ENCODE measurements around the gene TTC1. TPM values are rescaled to one million over a fixed set of nuclear protein-coding genes. Genes with fewer than 3 reads are reported as not detected.

TTC1 gene
- total RNA-seq, 1 donor from 2014 or later = 69.1 TPM

DNA sequence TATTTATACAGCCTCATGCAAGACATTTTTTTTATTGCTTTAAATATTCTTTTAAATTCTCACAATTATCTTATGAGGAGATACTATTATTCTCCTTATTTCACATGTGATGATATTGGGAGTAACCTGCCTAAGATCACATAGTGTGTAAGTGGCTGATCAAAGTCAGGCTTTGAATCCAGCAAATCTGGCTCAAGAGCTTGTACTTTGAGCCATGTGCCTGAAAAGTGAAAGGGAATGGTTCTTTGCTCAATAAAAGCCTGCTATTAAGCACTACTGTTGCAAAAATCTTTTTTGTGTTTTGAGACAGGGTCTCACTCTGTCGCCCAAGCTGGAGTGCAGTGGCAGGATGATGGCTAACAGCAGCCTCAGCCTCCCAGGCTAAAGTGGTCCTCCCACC, 75.2 kb downstream of the TTC1 start:
- no peak for DNase-seq (ENCODE audit: low spot score)
- H3K27me3 Mint-ChIP-seq (ENCODE audit: insufficient read depth) = no peaks in the 10 kb centered on the region
- intact Hi-C loops (cut with micrococcal nuclease) = no loop called here
- no peak overlapping the region for H3K4me3 Mint-ChIP-seq
- no peaks in the 10 kb centered on the region for H3K36me3 Mint-ChIP-seq (ENCODE audit: low read depth)
- H3K4me1 Mint-ChIP-seq (ENCODE audit: low read depth) = no peaks in the 10 kb centered on the region
- no peak overlapping the region for H3K27ac Mint-ChIP-seq
- H3K9me3 Mint-ChIP-seq = no peaks in the 10 kb centered on the region

DNA sequence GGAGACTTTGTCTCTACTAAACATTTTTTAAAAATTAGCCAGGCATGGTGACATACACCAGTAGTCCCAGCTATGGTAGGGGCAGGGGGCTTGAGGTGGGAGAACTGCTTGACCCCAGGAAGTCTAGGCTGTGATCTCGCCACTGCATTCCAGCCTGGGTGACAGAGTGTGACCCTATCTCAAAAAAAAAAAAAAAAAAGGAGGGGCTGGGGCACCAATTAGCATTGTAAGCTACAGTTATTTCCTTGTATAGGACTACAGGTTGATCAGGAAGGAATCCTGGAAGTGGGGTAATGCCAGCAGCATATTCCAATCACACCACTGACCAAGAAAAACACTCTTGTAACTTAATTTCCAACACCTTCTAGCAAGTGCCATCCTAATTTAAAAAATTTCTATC, 78.3 kb downstream of the TTC1 start:
- Mint-ChIP-seq H3K27me3 (ENCODE audit: insufficient read depth) (no peaks in the 10 kb centered on the region), H3K4me3 (no peak overlapping the region), H3K36me3 (ENCODE audit: low read depth) (peaks cover 10% of the 10 kb centered on the region), H3K27ac (no peak overlapping the region), H3K9me3 (no peaks in the 10 kb centered on the region), H3K4me1 (ENCODE audit: low read depth) (peaks cover 2% of the 10 kb centered on the region)
- DNase-seq (ENCODE audit: low spot score) = no peak
- intact Hi-C loops (cut with micrococcal nuclease) = no loop called here

DNA sequence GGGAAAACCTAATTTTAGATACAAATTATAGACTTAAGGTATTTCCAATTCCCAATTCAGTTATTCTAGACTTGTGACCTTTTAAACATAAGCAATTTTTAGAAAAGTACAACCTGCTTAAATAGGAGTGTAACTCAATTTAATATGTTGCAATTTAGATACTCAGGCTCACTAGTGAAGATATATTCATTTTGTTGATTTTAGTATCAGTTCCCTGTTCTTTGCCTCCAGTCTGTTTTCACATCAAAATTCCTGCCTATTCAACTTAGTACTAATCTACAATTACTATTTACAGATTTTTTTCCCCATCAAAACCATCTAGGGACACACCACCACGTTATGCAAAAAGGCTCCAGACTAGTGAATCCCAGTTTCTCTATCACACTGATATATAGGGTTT, 79.9 kb downstream of the TTC1 start:
- Mint-ChIP-seq H3K36me3 (ENCODE audit: low read depth) (peaks cover 22% of the 10 kb centered on the region), H3K27ac (no peak overlapping the region)

DNA sequence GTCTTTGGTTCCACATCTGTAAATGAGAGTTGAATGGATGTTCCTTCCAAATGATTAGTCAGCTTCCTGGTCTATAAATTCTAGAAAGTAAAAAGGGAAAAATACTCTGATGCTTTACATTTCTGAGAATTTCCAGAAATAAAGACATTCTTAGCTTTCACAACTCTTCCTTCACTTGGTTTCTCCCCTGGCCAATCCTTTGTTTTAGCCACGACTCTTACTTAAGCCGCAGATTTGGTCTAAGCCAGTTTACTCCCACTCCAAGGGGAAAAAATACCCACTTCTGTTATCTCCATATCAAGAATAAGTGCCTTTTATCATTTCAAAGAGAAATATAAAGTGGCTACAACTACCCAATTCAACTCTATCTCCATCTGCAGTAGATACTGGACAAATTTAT, 80.6 kb downstream of the TTC1 start:
- H3K9me3 Mint-ChIP-seq = no peaks in the 10 kb centered on the region
- DNase-seq (ENCODE audit: low spot score) = no peak
- peaks cover 25% of the 10 kb centered on the region for H3K4me1 Mint-ChIP-seq (ENCODE audit: low read depth)
- H3K4me3 Mint-ChIP-seq = no peak overlapping the region
- peaks cover 28% of the 10 kb centered on the region for H3K36me3 Mint-ChIP-seq (ENCODE audit: low read depth)
- intact Hi-C loops (cut with micrococcal nuclease) = no loop called here
- no peaks in the 10 kb centered on the region for H3K27me3 Mint-ChIP-seq (ENCODE audit: insufficient read depth)
- H3K27ac Mint-ChIP-seq = no peak overlapping the region

More for the DNA sequence above, 79.9 kb downstream of the TTC1 start:
- H3K27me3 Mint-ChIP-seq (ENCODE audit: insufficient read depth) = no peaks in the 10 kb centered on the region
- intact Hi-C loops (cut with micrococcal nuclease) = no loop called here
- H3K4me1 Mint-ChIP-seq (ENCODE audit: low read depth) = peaks cover 18% of the 10 kb centered on the region
- no peak for DNase-seq (ENCODE audit: low spot score)
- H3K4me3 Mint-ChIP-seq = no peak overlapping the region
- no peaks in the 10 kb centered on the region for H3K9me3 Mint-ChIP-seq

DNA sequence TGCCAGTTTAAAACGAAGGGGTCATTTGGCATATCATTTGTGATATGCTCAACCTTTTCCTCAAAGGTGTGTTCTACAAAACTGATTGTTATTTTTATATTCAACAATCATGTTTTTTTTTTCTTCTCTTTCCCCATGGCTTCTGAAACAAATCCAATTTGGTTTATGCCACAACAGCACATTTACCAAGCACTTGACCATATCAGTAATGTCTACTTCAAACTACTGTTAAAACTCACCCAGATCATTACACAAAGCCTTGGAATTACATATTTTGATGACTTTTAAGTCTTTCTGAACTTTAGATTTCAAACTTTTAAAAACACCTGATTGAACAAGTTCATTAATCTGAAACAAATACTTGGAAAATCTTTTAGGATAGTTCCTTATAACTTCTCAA, 81.1 kb downstream of the TTC1 start:
- Mint-ChIP-seq H3K36me3 (ENCODE audit: low read depth) (peaks cover 29% of the 10 kb centered on the region), H3K4me3 (no peak overlapping the region), H3K9me3 (no peaks in the 10 kb centered on the region), H3K27me3 (ENCODE audit: insufficient read depth) (no peaks in the 10 kb centered on the region), H3K27ac (no peak overlapping the region), H3K4me1 (ENCODE audit: low read depth) (peaks cover 26% of the 10 kb centered on the region)
- no peak for DNase-seq (ENCODE audit: low spot score)
- intact Hi-C loops (cut with micrococcal nuclease) = no loop called here

DNA sequence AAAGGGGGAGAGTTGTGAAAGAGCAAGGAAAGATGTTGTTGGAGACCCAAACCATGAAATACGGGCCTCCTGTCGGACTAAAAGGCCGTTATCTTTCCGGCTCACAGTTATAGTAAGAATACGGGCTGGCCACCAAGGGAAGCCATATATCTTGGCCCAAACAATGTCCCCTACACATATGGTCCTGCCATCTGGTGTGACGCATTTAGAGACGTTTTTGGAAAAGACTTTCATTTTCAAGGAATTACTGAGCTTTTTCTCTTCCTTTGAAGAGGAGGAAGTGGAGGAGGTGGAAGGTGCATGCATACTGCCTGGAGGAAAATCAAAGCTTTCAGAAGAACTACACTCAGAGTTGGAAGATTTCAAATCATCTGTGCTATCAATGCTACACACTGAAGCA, 83.6 kb downstream of the TTC1 start:
- no peaks in the 10 kb centered on the region for H3K9me3 Mint-ChIP-seq
- DNase-seq (ENCODE audit: low spot score) = no peak
- intact Hi-C loops (cut with micrococcal nuclease) = no loop called here
- H3K27me3 Mint-ChIP-seq (ENCODE audit: insufficient read depth) = no peaks in the 10 kb centered on the region
- H3K4me3 Mint-ChIP-seq = no peak overlapping the region
- no peak overlapping the region for H3K27ac Mint-ChIP-seq
- H3K4me1 Mint-ChIP-seq (ENCODE audit: low read depth) = peaks cover 30% of the 10 kb centered on the region
- peaks cover 29% of the 10 kb centered on the region for H3K36me3 Mint-ChIP-seq (ENCODE audit: low read depth)

DNA sequence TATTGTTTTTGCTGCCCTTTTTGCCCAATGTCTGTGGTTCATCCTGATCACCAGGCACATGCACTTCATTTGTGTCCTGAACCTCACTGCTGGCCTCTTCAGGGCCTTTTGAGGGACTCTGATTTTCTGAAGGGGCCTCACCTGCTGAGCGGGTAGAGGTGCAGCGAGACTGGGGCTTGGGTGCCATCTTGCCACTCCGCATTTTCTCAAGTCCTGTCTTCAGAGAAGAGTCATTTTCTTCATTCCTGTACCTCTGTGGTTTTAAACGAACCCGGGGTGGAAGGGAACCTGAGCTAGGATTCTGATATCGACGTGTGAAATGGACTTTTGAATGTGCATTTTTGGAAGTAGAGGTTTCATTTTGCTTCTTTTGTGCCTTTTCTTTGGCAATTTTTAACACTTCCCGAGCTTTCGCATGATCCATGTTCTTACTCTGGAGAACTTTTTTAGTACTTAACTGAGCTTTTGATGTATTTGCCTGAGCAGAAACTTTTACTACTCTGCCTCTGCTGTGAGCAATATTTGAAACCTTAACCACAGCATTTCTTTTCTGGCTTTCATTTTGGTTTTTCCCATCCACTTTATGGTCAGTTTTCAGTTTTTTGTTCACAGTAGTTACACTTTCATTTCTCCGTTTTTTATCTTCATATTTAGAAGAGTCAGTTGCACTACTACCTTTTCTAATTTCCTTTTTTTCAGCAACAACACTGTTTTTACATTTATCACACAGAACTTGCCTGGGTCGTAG, 84.2 kb downstream of the TTC1 start:
- intact Hi-C loops (cut with micrococcal nuclease) = no loop called here
- H3K27ac Mint-ChIP-seq = peak overlapping the region; percentile 0
- no peak for DNase-seq (ENCODE audit: low spot score)
- H3K4me1 Mint-ChIP-seq (ENCODE audit: low read depth) = peaks cover 30% of the 10 kb centered on the region
- no peaks in the 10 kb centered on the region for H3K9me3 Mint-ChIP-seq
- H3K27me3 Mint-ChIP-seq (ENCODE audit: insufficient read depth) = no peaks in the 10 kb centered on the region
- peaks cover 31% of the 10 kb centered on the region for H3K36me3 Mint-ChIP-seq (ENCODE audit: low read depth)
- H3K4me3 Mint-ChIP-seq = peak overlapping the region; percentile 15

DNA sequence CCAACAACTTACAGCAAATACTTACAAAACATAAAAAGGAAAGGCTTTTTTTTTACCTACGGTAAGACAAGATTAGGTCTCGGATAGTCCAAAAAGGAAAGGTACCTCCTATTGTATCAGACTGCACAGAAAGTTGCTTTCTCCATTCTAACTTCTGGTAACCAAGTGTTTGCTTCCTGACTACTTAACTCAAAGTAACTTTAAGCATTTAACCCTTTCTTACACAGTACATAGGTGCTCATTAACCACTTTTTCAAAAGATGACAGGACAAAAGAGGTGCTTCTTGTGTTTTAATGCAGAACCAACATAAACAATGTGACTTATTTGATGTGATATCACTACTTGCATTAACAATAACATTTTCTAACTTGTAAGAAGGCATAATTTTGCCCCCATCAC, 87.2 kb downstream of the TTC1 start:
- intact Hi-C loops (cut with micrococcal nuclease) = no loop called here
- Mint-ChIP-seq H3K36me3 (ENCODE audit: low read depth) (peaks cover 34% of the 10 kb centered on the region), H3K27ac (no peak overlapping the region), H3K4me1 (ENCODE audit: low read depth) (peaks cover 30% of the 10 kb centered on the region), H3K9me3 (no peaks in the 10 kb centered on the region), H3K27me3 (ENCODE audit: insufficient read depth) (no peaks in the 10 kb centered on the region), H3K4me3 (no peak overlapping the region)
- no peak for DNase-seq (ENCODE audit: low spot score)

DNA sequence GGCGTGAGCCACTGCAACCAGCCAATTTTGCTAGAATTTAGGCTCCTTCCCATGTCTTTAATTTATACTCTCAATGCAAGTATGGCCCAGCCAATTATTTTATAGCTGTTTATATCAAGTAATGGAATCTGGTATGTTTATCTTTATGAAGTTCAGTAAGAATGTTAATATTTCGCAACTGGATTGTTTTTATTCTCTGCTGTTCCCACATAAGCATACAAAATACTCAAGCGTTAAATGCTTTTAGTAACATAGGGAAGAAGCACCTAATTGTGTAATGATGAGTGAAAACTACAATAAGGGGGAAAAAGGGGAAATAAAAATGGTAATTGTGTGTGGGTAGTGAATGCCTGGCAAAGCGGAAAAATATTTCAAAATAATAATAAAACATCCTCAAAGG, 89.1 kb downstream of the TTC1 start:
- no peak for DNase-seq (ENCODE audit: low spot score)
- Mint-ChIP-seq H3K4me3 (no peak overlapping the region), H3K27me3 (ENCODE audit: insufficient read depth) (no peaks in the 10 kb centered on the region), H3K27ac (no peak overlapping the region), H3K36me3 (ENCODE audit: low read depth) (peaks cover 27% of the 10 kb centered on the region), H3K9me3 (no peaks in the 10 kb centered on the region), H3K4me1 (ENCODE audit: low read depth) (peaks cover 20% of the 10 kb centered on the region)
- intact Hi-C loops (cut with micrococcal nuclease) = no loop called here

DNA sequence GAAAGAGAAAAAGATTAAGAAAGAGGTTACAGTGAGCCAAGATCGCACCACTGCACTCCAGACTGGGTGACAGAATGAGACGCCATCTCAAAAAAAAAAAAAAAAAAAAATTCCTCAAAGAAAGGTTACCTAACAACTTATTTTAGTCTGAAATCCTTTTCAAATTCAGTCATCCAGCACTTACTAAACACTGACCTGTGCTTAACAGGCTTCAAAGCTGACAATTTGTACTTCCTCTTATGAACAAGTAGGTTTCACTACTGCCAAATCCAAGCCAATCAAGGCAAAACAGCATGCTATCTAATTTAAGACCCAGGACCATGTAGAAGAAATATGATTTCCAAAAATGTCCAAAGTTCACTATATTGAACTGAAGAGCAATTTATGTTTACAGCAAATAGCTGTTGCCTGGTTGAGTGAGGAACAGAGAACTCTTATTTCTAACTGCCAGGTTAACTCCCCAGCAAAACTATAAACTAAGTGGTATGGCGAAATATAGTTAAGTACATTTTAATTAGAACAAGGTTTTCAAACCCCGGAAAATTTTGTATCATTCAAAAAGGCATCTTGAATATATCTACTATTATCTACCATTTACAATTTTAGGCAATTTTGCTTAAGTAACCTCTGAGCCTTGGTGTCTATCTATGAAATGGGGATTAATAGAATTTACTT, 96.9 kb downstream of the TTC1 start:
- intact Hi-C loops (cut with micrococcal nuclease) = no loop called here
- Mint-ChIP-seq H3K36me3 (ENCODE audit: low read depth) (peaks cover 19% of the 10 kb centered on the region), H3K27ac (no peak overlapping the region)

DNA sequence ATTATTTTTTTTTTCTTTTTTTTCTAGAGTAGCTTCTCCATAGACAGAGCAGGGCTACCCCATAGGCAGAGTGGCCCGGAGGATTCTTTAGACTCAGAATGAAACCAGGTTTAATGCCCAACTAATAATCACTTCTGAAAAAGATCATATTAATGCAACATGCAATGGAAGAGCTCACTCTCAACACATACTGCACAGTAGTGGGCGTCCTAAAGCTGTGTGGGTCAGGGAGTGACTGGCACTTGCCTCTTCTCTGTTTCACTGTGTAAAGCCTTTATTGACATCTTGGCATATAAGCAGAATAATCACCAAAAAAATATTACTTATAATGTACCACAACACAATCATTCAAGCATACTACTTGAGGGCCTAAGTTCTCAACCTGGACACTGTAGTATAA, 99.2 kb downstream of the TTC1 start:
- H3K27ac Mint-ChIP-seq = no peak overlapping the region
- intact Hi-C loops (cut with micrococcal nuclease) = no loop called here
- H3K36me3 Mint-ChIP-seq (ENCODE audit: low read depth) = peaks cover 21% of the 10 kb centered on the region
- DNase-seq (ENCODE audit: low spot score) = no peak
- peaks cover 6% of the 10 kb centered on the region for H3K4me1 Mint-ChIP-seq (ENCODE audit: low read depth)
- no peaks in the 10 kb centered on the region for H3K27me3 Mint-ChIP-seq (ENCODE audit: insufficient read depth)
- H3K9me3 Mint-ChIP-seq = no peaks in the 10 kb centered on the region
- no peak overlapping the region for H3K4me3 Mint-ChIP-seq

More for the DNA sequence above, 96.9 kb downstream of the TTC1 start:
- no peaks in the 10 kb centered on the region for H3K27me3 Mint-ChIP-seq (ENCODE audit: insufficient read depth)
- H3K9me3 Mint-ChIP-seq = no peaks in the 10 kb centered on the region
- no peak overlapping the region for H3K4me3 Mint-ChIP-seq
- no peak for DNase-seq (ENCODE audit: low spot score)
- peaks cover 6% of the 10 kb centered on the region for H3K4me1 Mint-ChIP-seq (ENCODE audit: low read depth)
